Peyer's patch (tissue), 4 donors: Measurements from ENCODE around the gene BOC.

Experiments used
- CTCF ChIP-seq, 6 experiments: fragments of 450-650 bp in 4 of 6; fragments of 200-600 bp in 2 of 6; sonication (generic) in 1 of 6; IDR thresholded peaks; one replicate each; pipeline ENCODE4 v1.5.1; 2017 to 2019; ENCODE audit warnings: antibody characterized with exemption in 6 of 6, mild to moderate bottlenecking in 3 of 6, moderate library complexity in 1 of 6
- POLR2A ChIP-seq, 2 donors: fragments of 450-650 bp; IDR thresholded peaks; one replicate each; pipeline ENCODE4 v1.5.1; 2017; ENCODE audit warnings: antibody characterized with exemption in 2 of 2, mild to moderate bottlenecking in 2 of 2, moderate library complexity in 2 of 2

- no peak for TF ChIP-seq CTCF (IDR thresholded peaks at IDR 0.05)
- no peak for TF ChIP-seq POLR2A (IDR thresholded peaks at IDR 0.05)
These were observed 35.7 kb downstream of the BOC start for GRCh38 chr3:113247068-113247467.
